ENCODE measurements around the gene CYP4F2. TPM values are rescaled to one million over a fixed set of nuclear protein-coding genes. Genes with fewer than 3 reads are reported as not detected.
"Not testable (repeated sequence)": the region's sequence is repeated elsewhere in the genome, so short reads cannot be mapped to it uniquely, and the experiment has no call there.

CYP4F2 gene
- total and polyA plus RNA-seq, 2 experiments from 2014 or later, result not detected

GRCh38 chr19:15905026-15905425 is 7.2 kb upstream of the CYP4F2 start:
- no peaks in the 10 kb centered on the region for H3K9me2 ChIP-seq (replicated peaks; ENCODE audit: insufficient read depth)
- H3K4me2 ChIP-seq, result no peak overlapping the region
- H3K4me1 ChIP-seq (ENCODE audit: insufficient read depth), result no peaks in the 10 kb centered on the region
- no peak overlapping the region for H3K4me3 ChIP-seq
- H3K27me3 ChIP-seq, result no peaks in the 10 kb centered on the region
- H3K36me3 ChIP-seq (replicated peaks; ENCODE audit: insufficient read depth, low read depth), result no peaks in the 10 kb centered on the region
- no peak overlapping the region for H3K27ac ChIP-seq
- no peaks in the 10 kb centered on the region for H3K79me2 ChIP-seq
- no peak for DNase-seq (ENCODE audit: low spot score)
- no peaks in the 10 kb centered on the region for H3K9me3 ChIP-seq (ENCODE audit: low read depth)
- no peak overlapping the region for H2AFZ ChIP-seq
- H4K20me1 ChIP-seq (ENCODE audit: insufficient read depth, poor library complexity, severe bottlenecking), result no peaks in the 10 kb centered on the region
- TF ChIP-seq EZH2phosphoT487 (IDR thresholded peaks at IDR 0.05; ENCODE audit: low read depth, severe bottlenecking, unreplicated experiment), result no peak
- TF ChIP-seq, protein P1, sequence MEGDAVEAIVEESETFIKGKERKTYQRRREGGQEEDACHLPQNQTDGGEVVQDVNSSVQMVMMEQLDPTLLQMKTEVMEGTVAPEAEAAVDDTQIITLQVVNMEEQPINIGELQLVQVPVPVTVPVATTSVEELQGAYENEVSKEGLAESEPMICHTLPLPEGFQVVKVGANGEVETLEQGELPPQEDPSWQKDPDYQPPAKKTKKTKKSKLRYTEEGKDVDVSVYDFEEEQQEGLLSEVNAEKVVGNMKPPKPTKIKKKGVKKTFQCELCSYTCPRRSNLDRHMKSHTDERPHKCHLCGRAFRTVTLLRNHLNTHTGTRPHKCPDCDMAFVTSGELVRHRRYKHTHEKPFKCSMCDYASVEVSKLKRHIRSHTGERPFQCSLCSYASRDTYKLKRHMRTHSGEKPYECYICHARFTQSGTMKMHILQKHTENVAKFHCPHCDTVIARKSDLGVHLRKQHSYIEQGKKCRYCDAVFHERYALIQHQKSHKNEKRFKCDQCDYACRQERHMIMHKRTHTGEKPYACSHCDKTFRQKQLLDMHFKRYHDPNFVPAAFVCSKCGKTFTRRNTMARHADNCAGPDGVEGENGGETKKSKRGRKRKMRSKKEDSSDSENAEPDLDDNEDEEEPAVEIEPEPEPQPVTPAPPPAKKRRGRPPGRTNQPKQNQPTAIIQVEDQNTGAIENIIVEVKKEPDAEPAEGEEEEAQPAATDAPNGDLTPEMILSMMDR (IDR thresholded peaks at IDR 0.05; ENCODE audit: poor library complexity), result no peak
- no peak for TF ChIP-seq EZH2 (IDR thresholded peaks at IDR 0.05; ENCODE audit: borderline replicate concordance)

DNA sequence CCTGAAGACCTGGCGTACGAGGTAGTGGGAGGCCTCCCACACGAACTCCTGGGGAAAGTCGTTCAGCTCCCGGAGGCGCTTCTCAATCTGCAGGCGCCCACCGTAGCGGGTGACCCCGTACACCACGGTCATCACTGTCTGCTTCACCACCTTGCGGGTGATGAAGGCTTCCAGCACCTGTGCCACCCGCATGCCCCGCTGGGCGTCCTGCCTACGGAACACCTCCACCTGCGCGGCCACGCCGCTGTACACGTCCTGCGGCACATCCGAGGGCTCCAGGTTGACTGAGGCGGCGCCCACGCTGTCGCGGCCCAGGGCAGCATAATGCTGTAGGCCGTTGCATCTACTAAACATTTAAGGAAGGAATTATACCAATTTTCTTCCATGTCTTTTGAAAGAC is 5.0 kb upstream of the CYP4F2 start:
- not testable (repeated sequence) for H3K9me3 ChIP-seq (ENCODE audit: low read depth); H3K4me2 ChIP-seq; H3K36me3 ChIP-seq (replicated peaks; ENCODE audit: insufficient read depth, low read depth); H3K27ac ChIP-seq; H4K20me1 ChIP-seq (ENCODE audit: insufficient read depth, poor library complexity, severe bottlenecking); DNase-seq (ENCODE audit: low spot score); H3K4me3 ChIP-seq; H3K27me3 ChIP-seq; H3K9me2 ChIP-seq (replicated peaks; ENCODE audit: insufficient read depth); H3K4me1 ChIP-seq (ENCODE audit: insufficient read depth); H2AFZ ChIP-seq; H3K79me2 ChIP-seq
- 83% methylated on average over 29 of the region's 29 CpGs for WGBS (ENCODE audit: low lambda C conversion rate, missing lambda C conversion rate)

- no peaks in the 10 kb centered on the region for H3K4me1 ChIP-seq (ENCODE audit: insufficient read depth)
- no peak overlapping the region for H3K4me3 ChIP-seq
- H4K20me1 ChIP-seq (ENCODE audit: insufficient read depth, poor library complexity, severe bottlenecking), result no peaks in the 10 kb centered on the region
- no peaks in the 10 kb centered on the region for H3K79me2 ChIP-seq
- no peak for DNase-seq (ENCODE audit: low spot score)
- 75% methylated on average over 11 of the region's 11 CpGs for WGBS (ENCODE audit: low lambda C conversion rate, missing lambda C conversion rate)
- H3K36me3 ChIP-seq (replicated peaks; ENCODE audit: insufficient read depth, low read depth), result no peaks in the 10 kb centered on the region
- TF ChIP-seq, protein P1 (IDR thresholded peaks at IDR 0.05; ENCODE audit: poor library complexity), result no peak
- TF ChIP-seq EZH2 (IDR thresholded peaks at IDR 0.05; ENCODE audit: borderline replicate concordance), result no peak
- TF ChIP-seq EZH2phosphoT487 (IDR thresholded peaks at IDR 0.05; ENCODE audit: low read depth, severe bottlenecking, unreplicated experiment), result no peak
- no peak overlapping the region for H3K27ac ChIP-seq
- H3K4me2 ChIP-seq, result no peak overlapping the region
- no peaks in the 10 kb centered on the region for H3K27me3 ChIP-seq
- no peaks in the 10 kb centered on the region for H3K9me3 ChIP-seq (ENCODE audit: low read depth)
- no peaks in the 10 kb centered on the region for H3K9me2 ChIP-seq (replicated peaks; ENCODE audit: insufficient read depth)
- no peak overlapping the region for H2AFZ ChIP-seq
These were observed 4.4 kb upstream of the CYP4F2 start for GRCh38 chr19:15902254-15902653.

DNA sequence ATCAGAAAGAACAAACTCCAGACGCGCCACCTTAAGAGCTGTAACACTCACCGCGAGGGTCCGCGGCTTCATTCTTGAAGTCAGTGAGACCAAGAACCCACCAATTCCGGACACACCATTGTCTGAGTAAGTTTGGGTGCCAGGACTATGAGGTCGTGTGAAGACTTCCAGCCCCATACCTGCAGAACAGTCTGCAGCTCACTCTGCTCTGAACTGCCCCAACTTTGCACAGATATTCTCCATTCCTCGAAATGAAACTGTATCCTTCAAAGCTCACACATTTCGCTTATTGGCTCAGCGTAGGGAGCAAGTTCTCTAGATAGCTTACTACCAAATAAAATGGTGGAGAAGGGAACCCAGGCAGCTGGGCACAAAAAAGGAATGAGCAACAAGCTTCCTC is 2.6 kb upstream of the CYP4F2 start:
- DNase-seq (ENCODE audit: low spot score), result no peak
- Histone ChIP-seq H3K27me3 (no peaks in the 10 kb centered on the region), H2AFZ (no peak overlapping the region), H3K9me3 (ENCODE audit: low read depth) (no peaks in the 10 kb centered on the region), H3K36me3 (replicated peaks; ENCODE audit: insufficient read depth, low read depth) (no peaks in the 10 kb centered on the region), H3K79me2 (no peaks in the 10 kb centered on the region), H4K20me1 (ENCODE audit: insufficient read depth, poor library complexity, severe bottlenecking) (no peaks in the 10 kb centered on the region), H3K4me1 (ENCODE audit: insufficient read depth) (no peaks in the 10 kb centered on the region), H3K9me2 (replicated peaks; ENCODE audit: insufficient read depth) (no peaks in the 10 kb centered on the region), H3K4me2 (no peak overlapping the region), H3K27ac (no peak overlapping the region), H3K4me3 (no peak overlapping the region)
- TF ChIP-seq EZH2phosphoT487 (IDR thresholded peaks at IDR 0.05; ENCODE audit: low read depth, severe bottlenecking, unreplicated experiment) (no peak), EZH2 (IDR thresholded peaks at IDR 0.05; ENCODE audit: borderline replicate concordance) (no peak)
- TF ChIP-seq, protein P1 (IDR thresholded peaks at IDR 0.05; ENCODE audit: poor library complexity), result no peak
- 77% methylated on average over 11 of the region's 11 CpGs for WGBS (ENCODE audit: low lambda C conversion rate, missing lambda C conversion rate)

GRCh38 chr19:15900032-15900431 is 2.2 kb upstream of the CYP4F2 start:
- not testable (repeated sequence) for H3K4me1 ChIP-seq (ENCODE audit: insufficient read depth); H3K4me2 ChIP-seq; H3K27me3 ChIP-seq; H3K4me3 ChIP-seq; H3K27ac ChIP-seq; H3K36me3 ChIP-seq (replicated peaks; ENCODE audit: insufficient read depth, low read depth); H3K79me2 ChIP-seq; H3K9me2 ChIP-seq (replicated peaks; ENCODE audit: insufficient read depth); H4K20me1 ChIP-seq (ENCODE audit: insufficient read depth, poor library complexity, severe bottlenecking); H2AFZ ChIP-seq; DNase-seq (ENCODE audit: low spot score); H3K9me3 ChIP-seq (ENCODE audit: low read depth)
- WGBS (ENCODE audit: low lambda C conversion rate, missing lambda C conversion rate), result 83% methylated on average over 15 of the region's 15 CpGs

DNA sequence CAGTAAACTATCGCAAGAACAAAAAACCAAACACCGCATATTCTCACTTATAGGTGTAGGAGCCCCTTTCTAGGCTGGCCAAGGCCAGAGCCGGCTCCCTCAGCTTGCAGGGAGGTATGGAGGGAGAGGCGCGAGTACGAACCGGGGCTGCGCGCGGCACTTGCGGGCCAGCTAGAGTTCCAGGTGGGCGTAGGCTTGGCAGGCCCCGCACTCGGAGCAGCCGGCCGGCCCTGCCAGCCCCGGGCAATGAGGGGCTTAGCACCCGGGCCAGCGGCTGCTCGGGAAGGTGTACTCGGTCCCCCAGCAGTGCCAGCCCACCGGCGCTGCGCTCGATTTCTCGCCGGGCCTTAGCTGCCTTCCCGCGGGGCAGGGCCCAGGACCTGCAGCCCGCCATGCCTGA is 1.7 kb upstream of the CYP4F2 start:
- not testable (repeated sequence) for H3K4me3 ChIP-seq; H3K4me1 ChIP-seq (ENCODE audit: insufficient read depth); DNase-seq (ENCODE audit: low spot score); H3K36me3 ChIP-seq (replicated peaks; ENCODE audit: insufficient read depth, low read depth); H3K27me3 ChIP-seq; H3K9me2 ChIP-seq (replicated peaks; ENCODE audit: insufficient read depth); H3K9me3 ChIP-seq (ENCODE audit: low read depth); H2AFZ ChIP-seq; H3K4me2 ChIP-seq; H4K20me1 ChIP-seq (ENCODE audit: insufficient read depth, poor library complexity, severe bottlenecking); H3K27ac ChIP-seq; H3K79me2 ChIP-seq
- WGBS (ENCODE audit: low lambda C conversion rate, missing lambda C conversion rate), result 91% methylated on average over 29 of the region's 30 CpGs
